IMR-90 (cell line): Measurements from ENCODE around the gene CBX3. TPM values are rescaled to one million over a fixed set of nuclear protein-coding genes. Genes with fewer than 3 reads are reported as not detected.

Experiments used
- ATAC-seq: fragments of 200-7000 bp; cut with Tn5 transposase; 2 replicates; pipeline ENCODE4 v1.9.1; 2020; ENCODE audit warnings: low read depth, mild to moderate bottlenecking, moderate library complexity
- BruUV-seq: library from RNA; stranded (reverse); fragments of 400-500 nt; replicated peaks from 2 replicates; lab custom pipeline; 2021; lab: Mats Ljungman, UMichigan
- CTCF ChIA-PET: fragments of 300-600 bp; formaldehyde crosslinking; extraction: SDS; loops from one replicate; lab custom pipeline; 2021; ENCODE audit warnings: antibody characterized with exemption; lab: Yijun Ruan, JAX
- POLR2A ChIA-PET: fragments of 300-600 bp; sonication (Branson Sonifier 250); formaldehyde crosslinking; loops from one replicate; lab custom pipeline; 2022; ENCODE audit warnings: antibody characterized with exemption; ENCODE audit not compliant: unreplicated experiment; lab: Charles Lee
- DNase-seq: peaks from one replicate; pipeline ENCODE4 v3.0.0; 2013
- H2AFZ ChIP-seq: replicated peaks from 2 replicates; pipeline ENCODE3; 2013; ENCODE audit warnings: low read length, mild to moderate bottlenecking; ENCODE audit not compliant: poor library complexity
- H2AK5ac ChIP-seq: 2 replicates; pipeline ENCODE4 v1.6.1; 2013; ENCODE audit warnings: low read depth, low read length, inconsistent platforms
- H2AK9ac ChIP-seq: replicated peaks from 2 replicates; pipeline ENCODE3; 2013; ENCODE audit warnings: mild to moderate bottlenecking, low read depth, low read length, moderate library complexity; ENCODE audit not compliant: poor library complexity
- H2BK120ac ChIP-seq: 2 replicates; pipeline ENCODE4 v1.6.1; 2013; ENCODE audit warnings: low read depth, low read length, inconsistent platforms
- H2BK15ac ChIP-seq: 3 replicates; pipeline ENCODE4 v1.6.1; 2013; ENCODE audit warnings: low read depth, low read length, inconsistent platforms
- H2BK20ac ChIP-seq: 2 replicates; pipeline ENCODE4 v1.6.1; 2013; ENCODE audit warnings: low read depth, mild to moderate bottlenecking, inconsistent platforms, low read length, moderate library complexity
- H2BK5ac ChIP-seq: 2 replicates; pipeline ENCODE4 v1.6.1; 2013; ENCODE audit warnings: mild to moderate bottlenecking, low read depth, low read length, inconsistent platforms; ENCODE audit not compliant: poor library complexity, severe bottlenecking
- H3K14ac ChIP-seq: replicated peaks from 2 replicates; pipeline ENCODE4 v1.6.1; 2013; ENCODE audit warnings: low read depth, low read length, inconsistent platforms
- H3K18ac ChIP-seq: 2 replicates; pipeline ENCODE4 v1.6.1; 2013; ENCODE audit warnings: low read depth, low read length, control low read depth
- H3K23ac ChIP-seq: 2 replicates; pipeline ENCODE4 v1.6.1; 2013; ENCODE audit warnings: low read depth, low read length, inconsistent platforms
- H3K27ac ChIP-seq: 2 replicates; pipeline ENCODE4 v1.5.1; 2013; ENCODE audit warnings: mild to moderate bottlenecking, control low read depth, low read length; ENCODE audit not compliant: insufficient read depth
- H3K27me3 ChIP-seq: 2 replicates; pipeline ENCODE4 v1.6.1; 2013; ENCODE audit warnings: low read length; ENCODE audit not compliant: control insufficient read depth, insufficient read depth
- H3K36me3 ChIP-seq: 2 replicates; pipeline ENCODE4 v1.6.1; 2013; ENCODE audit warnings: low read length, mixed read lengths; ENCODE audit not compliant: control insufficient read depth, insufficient read depth
- H3K4ac ChIP-seq: 2 replicates; pipeline ENCODE4 v1.6.1; 2013; ENCODE audit warnings: low read depth, low read length, inconsistent platforms
- H3K4me1 ChIP-seq: 2 replicates; pipeline ENCODE4 v1.6.1; 2013; ENCODE audit warnings: low read length, mixed read lengths; ENCODE audit not compliant: control insufficient read depth, insufficient read depth
- H3K4me2 ChIP-seq: 2 replicates; pipeline ENCODE4 v1.6.1; 2013; ENCODE audit warnings: low read depth, mild to moderate bottlenecking, control low read depth, low read length, moderate library complexity
- H3K4me3 ChIP-seq: 2 replicates; pipeline ENCODE4 v1.5.1; 2013; ENCODE audit warnings: low read depth, mild to moderate bottlenecking, control low read depth, low read length, moderate library complexity; ENCODE audit not compliant: insufficient read depth
- H3K56ac ChIP-seq: 2 replicates; pipeline ENCODE4 v1.6.1; 2013; ENCODE audit warnings: low read length, inconsistent platforms; ENCODE audit not compliant: insufficient read depth; ENCODE audit errors: extremely low read depth
- H3K79me1 ChIP-seq, 2 experiments: 2 replicates each; pipeline ENCODE4 v1.6.1; 2013; ENCODE audit warnings: low read length in 2 of 2, inconsistent platforms in 1 of 2, low read depth in 1 of 2
- H3K9ac ChIP-seq: 2 replicates; pipeline ENCODE4 v1.6.1; 2013; ENCODE audit warnings: low read depth, low read length, control low read depth
- H3K9me1 ChIP-seq: 2 replicates; pipeline ENCODE4 v1.6.1; 2013; ENCODE audit warnings: low read length, inconsistent platforms; ENCODE audit not compliant: insufficient read depth
- H3K9me3 ChIP-seq: 2 replicates; pipeline ENCODE4 v1.6.1; 2013; ENCODE audit warnings: low read length; ENCODE audit not compliant: control insufficient read depth, insufficient read depth
- H4K20me1 ChIP-seq: 2 replicates; pipeline ENCODE4 v1.6.1; 2013; ENCODE audit warnings: low read length, inconsistent platforms; ENCODE audit not compliant: insufficient read depth
- H4K5ac ChIP-seq: 2 replicates; pipeline ENCODE4 v1.6.1; 2013; ENCODE audit warnings: mild to moderate bottlenecking, low read depth, low read length, control low read depth
- H4K8ac ChIP-seq, 2 experiments: 2 replicates each; pipeline ENCODE4 v1.6.1; 2013; ENCODE audit warnings: low read depth in 2 of 2, low read length in 2 of 2, control low read depth in 1 of 2, inconsistent platforms in 1 of 2
- H4K91ac ChIP-seq: 2 replicates; pipeline ENCODE4 v1.6.1; 2013; ENCODE audit warnings: low read depth, low read length, inconsistent platforms; ENCODE audit not compliant: insufficient read depth
- BHLHE40 ChIP-seq: fragments of 150-350 bp; IDR thresholded peaks from 2 replicates; pipeline ENCODE4 v1.6.1; 2016; ENCODE audit warnings: mild to moderate bottlenecking, low read depth, low read length
- CEBPB ChIP-seq: IDR thresholded peaks from 2 replicates; pipeline ENCODE4 v1.6.1; 2012; ENCODE audit warnings: low read depth, low read length, improper control_type of control experiment
- CHD1 ChIP-seq: IDR thresholded peaks from 2 replicates; pipeline ENCODE4 v1.6.1; 2012; ENCODE audit warnings: low read depth, low read length, improper control_type of control experiment
- ELK1 ChIP-seq: fragments of 150-350 bp; IDR thresholded peaks from 2 replicates; pipeline ENCODE4 v1.6.1; 2016; ENCODE audit warnings: low read depth, mild to moderate bottlenecking, low read length, moderate library complexity, borderline replicate concordance
- FOS ChIP-seq: fragments of 150-350 bp; IDR thresholded peaks from 2 replicates; pipeline ENCODE4 v1.6.1; 2016; ENCODE audit warnings: low read depth, low read length
- MAFK ChIP-seq: IDR thresholded peaks from 2 replicates; pipeline ENCODE4 v1.6.1; 2012; ENCODE audit warnings: low read depth, low read length, improper control_type of control experiment
- MAZ ChIP-seq: IDR thresholded peaks from 2 replicates; pipeline ENCODE4 v1.6.1; 2012; ENCODE audit warnings: low read depth, mild to moderate bottlenecking, low read length, improper control_type of control experiment, moderate library complexity, borderline replicate concordance
- MXI1 ChIP-seq: IDR thresholded peaks from 2 replicates; pipeline ENCODE4 v1.6.1; 2012; ENCODE audit warnings: low read depth, mild to moderate bottlenecking, low read length, moderate library complexity, borderline replicate concordance
- NFE2L2 ChIP-seq: fragments of 150-350 bp; IDR thresholded peaks from 2 replicates; pipeline ENCODE4 v1.6.1; 2016; ENCODE audit warnings: low read depth, mild to moderate bottlenecking, low read length
- POLR2A ChIP-seq: IDR thresholded peaks from 2 replicates; pipeline ENCODE4 v1.6.1; 2012; ENCODE audit warnings: mild to moderate bottlenecking, low read depth, low read length
- RAD21 ChIP-seq: IDR thresholded peaks from 2 replicates; pipeline ENCODE4 v1.6.1; 2012; ENCODE audit warnings: low read length, improper control_type of control experiment
- RCOR1 ChIP-seq: IDR thresholded peaks from 2 replicates; pipeline ENCODE4 v1.6.1; 2012; ENCODE audit warnings: mild to moderate bottlenecking, low read length, improper control_type of control experiment; ENCODE audit not compliant: insufficient replicate concordance
- RFX5 ChIP-seq: IDR thresholded peaks from 2 replicates; pipeline ENCODE4 v1.8.0; 2012; ENCODE audit warnings: low read depth, mild to moderate bottlenecking, low read length, moderate library complexity
- SMC3 ChIP-seq: fragments of 150-350 bp; IDR thresholded peaks from 2 replicates; pipeline ENCODE4 v1.6.1; 2016; ENCODE audit warnings: low read depth, mild to moderate bottlenecking, antibody characterized with exemption, low read length, moderate library complexity
- USF2 ChIP-seq: fragments of 150-350 bp; IDR thresholded peaks from 2 replicates; pipeline ENCODE4 v1.6.1; 2017; ENCODE audit warnings: mild to moderate bottlenecking, antibody characterized with exemption, low read length, low read depth
- WGBS, 2 experiments: methylation state at CpG; one replicate each; pipeline versions ENCODE4 v1.1.5 to v1.1.7; 2013; ENCODE audit warnings: missing lambda C conversion rate in 2 of 2; ENCODE audit not compliant: insufficient read length in 1 of 2; ENCODE audit errors: extremely low coverage in 2 of 2; 5-methylcytosine and 5-hydroxymethylcytosine counted together
- dilution Hi-C: fragments of 300-500 bp; cut with HindIII; formaldehyde crosslinking; loops from one replicate; pipeline ENCODE4 v1.14.3; 2018; ENCODE audit warnings: low sequenced_read_pairs; ENCODE audit not compliant: unreplicated experiment
- in situ Hi-C: fragments of 300-500 bp; cut with MboI; formaldehyde crosslinking; loops from 3 replicates; pipeline ENCODE4 v1.14.3; 2019; ENCODE audit warnings: low sequenced_read_pairs, inconsistent platforms, mixed read lengths
- intact Hi-C: fragments of 100-400 bp; cut with micrococcal nuclease; formaldehyde crosslinking; loops from 2 replicates; pipeline ENCODE4 v1.10.0; 2022
- polyA plus RNA-seq, 3 experiments: library from polyadenylated mRNA; depleted of rRNA; stranded (reverse); fragments of >200 nt; gene quantifications; 2 replicates each; pipeline ENCODE4 v1.2.3, GENCODE V29; 2012; ENCODE audit warnings: low replicate concordance in 1 of 3
- total RNA-seq: library from RNA; depleted of rRNA; stranded (reverse); fragments of >200 nt; gene quantifications from 2 replicates; pipeline ENCODE4 v1.2.3, GENCODE V29; 2012
- TF ChIP-seq, protein P1 (sequence below): conservative IDR thresholded peaks from 2 replicates; pipeline ENCODE4 v1.5.1; 2012; ENCODE audit warnings: mild to moderate bottlenecking, low read depth, low read length, improper control_type of control experiment

The CBX3 gene
- total and polyA plus RNA-seq, 2 of the 4 experiments (the other 2 are of a cell fraction): 38.2 to 76.5 TPM

DNA sequence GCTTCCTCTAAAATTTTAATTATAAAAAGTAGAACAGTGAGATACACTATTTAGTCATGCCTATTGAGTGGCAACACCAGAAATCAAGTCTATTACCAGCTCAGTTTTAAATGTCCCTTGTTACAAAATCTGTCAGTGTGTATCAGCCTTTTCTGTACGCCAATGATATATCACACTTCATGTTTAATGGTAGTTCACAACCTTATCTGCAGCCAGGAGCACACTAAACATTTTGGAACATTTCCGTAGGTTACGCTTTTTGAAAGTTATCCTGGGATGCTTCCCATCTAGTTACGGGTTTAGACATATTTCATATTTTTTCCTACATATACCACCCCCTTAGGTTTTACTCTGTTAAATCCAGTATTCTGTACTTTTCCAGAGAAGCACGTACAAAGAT, 6.4 kb upstream of the CBX3 start:
- H3K9ac ChIP-seq: no peak overlapping the region
- ChIA-PET POLR2A (interaction anchor here (0.6 kb wide), 2 partner anchors 700 to 1462 kb away, joined by 3 to 16 read pairs; no protein-coding TSS in a partner anchor), CTCF (interaction anchor here (0.6 to 1.1 kb wide), 2 partner anchors 104 to 500 kb away, joined by 3 to 4 read pairs; no protein-coding TSS in a partner anchor)
- no peak overlapping the region for H2BK5ac ChIP-seq
- no peak overlapping the region for H2BK20ac ChIP-seq
- H2BK120ac ChIP-seq: no peak overlapping the region
- H3K14ac ChIP-seq: no peak overlapping the region
- H4K20me1 ChIP-seq: peaks cover 91% of the 10 kb centered on the region
- no peaks in the 10 kb centered on the region for H3K27me3 ChIP-seq
- H3K4me2 ChIP-seq: no peak overlapping the region
- in situ Hi-C loops (loop anchor here (10.0 kb wide), 2 partner anchors 910 to 950 kb away; partner anchors contain the start of genes HOXA2, HOXA5 and HOXA6), dilution Hi-C loops (no loop called here), intact Hi-C loops (loop anchor here (5.0 kb wide), 2 partner anchors 172 to 303 kb away; no protein-coding TSS in a partner anchor)
- peaks cover 49% of the 10 kb centered on the region for H3K36me3 ChIP-seq
- 100% methylated on average over 1 of the region's 5 CpGs; no CpG with 5 or more reads in 1 of the 2 experiments for WGBS, 2 experiments
- H3K4ac ChIP-seq: no peak overlapping the region
- H3K4me1 ChIP-seq: peaks cover 5% of the 10 kb centered on the region
- ATAC-seq: no peak
- H3K9me1 ChIP-seq: no peaks in the 10 kb centered on the region
- H2AK9ac ChIP-seq: no peak overlapping the region
- H3K79me1 ChIP-seq: peaks cover 18 to 39% of the 10 kb centered on the region in 2 experiments; a peak in 3 of 4 replicates
- no TSS peak for BruUV-seq
- H4K91ac ChIP-seq: no peak overlapping the region
- no peak overlapping the region for H4K8ac ChIP-seq
- H3K4me3 ChIP-seq: no peak overlapping the region
- no peak overlapping the region for H3K56ac ChIP-seq
- no peak overlapping the region for H3K23ac ChIP-seq
- no peak overlapping the region for H2AK5ac ChIP-seq
- no peak overlapping the region for H3K27ac ChIP-seq
- no peak overlapping the region for H3K18ac ChIP-seq
- no peak overlapping the region for H2BK15ac ChIP-seq
- no peak overlapping the region for H4K5ac ChIP-seq
- TF ChIP-seq ELK1 (no peak), RFX5 (no peak), RAD21 (no peak), FOS (no peak), CHD1 (no peak), MXI1 (no peak), MAFK (no peak), POLR2A (no peak), BHLHE40 (no peak), RCOR1 (no peak), MAZ (no peak), SMC3 (no peak), NFE2L2 (no peak), CEBPB (no peak), USF2 (no peak)
- TF ChIP-seq, protein P1, sequence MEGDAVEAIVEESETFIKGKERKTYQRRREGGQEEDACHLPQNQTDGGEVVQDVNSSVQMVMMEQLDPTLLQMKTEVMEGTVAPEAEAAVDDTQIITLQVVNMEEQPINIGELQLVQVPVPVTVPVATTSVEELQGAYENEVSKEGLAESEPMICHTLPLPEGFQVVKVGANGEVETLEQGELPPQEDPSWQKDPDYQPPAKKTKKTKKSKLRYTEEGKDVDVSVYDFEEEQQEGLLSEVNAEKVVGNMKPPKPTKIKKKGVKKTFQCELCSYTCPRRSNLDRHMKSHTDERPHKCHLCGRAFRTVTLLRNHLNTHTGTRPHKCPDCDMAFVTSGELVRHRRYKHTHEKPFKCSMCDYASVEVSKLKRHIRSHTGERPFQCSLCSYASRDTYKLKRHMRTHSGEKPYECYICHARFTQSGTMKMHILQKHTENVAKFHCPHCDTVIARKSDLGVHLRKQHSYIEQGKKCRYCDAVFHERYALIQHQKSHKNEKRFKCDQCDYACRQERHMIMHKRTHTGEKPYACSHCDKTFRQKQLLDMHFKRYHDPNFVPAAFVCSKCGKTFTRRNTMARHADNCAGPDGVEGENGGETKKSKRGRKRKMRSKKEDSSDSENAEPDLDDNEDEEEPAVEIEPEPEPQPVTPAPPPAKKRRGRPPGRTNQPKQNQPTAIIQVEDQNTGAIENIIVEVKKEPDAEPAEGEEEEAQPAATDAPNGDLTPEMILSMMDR: no peak
- no peak overlapping the region for H2AFZ ChIP-seq
- H3K9me3 ChIP-seq: no peaks in the 10 kb centered on the region
- DNase-seq: no peak
